OCI-LY1 (cell line): ENCODE results near the gene HERPUD1.
"Not testable (repeated sequence)": the region's sequence is repeated elsewhere in the genome, so short reads cannot be mapped to it uniquely, and the experiment has no call there.

Experiments
- H2AFZ ChIP-seq: fragments of 200-600 bp; sonication (generic), shearing (Covaris generic); 2 replicates; pipeline ENCODE4 v1.6.0; 2014; ENCODE audit warnings: antibody characterized with exemption, mild to moderate bottlenecking, low read length
- H3F3A ChIP-seq: fragments of 200-600 bp; sonication (generic), shearing (Covaris generic); 2 replicates; pipeline ENCODE4 v1.6.0; 2014; ENCODE audit warnings: mild to moderate bottlenecking, antibody characterized with exemption, low read length, moderate library complexity; ENCODE audit not compliant: insufficient read depth
- H3K27ac ChIP-seq: fragments of 200-600 bp; sonication (generic); 2 replicates; pipeline ENCODE4 v1.5.1; 2014; ENCODE audit warnings: low read length, mixed run types, mild to moderate bottlenecking, low read depth; ENCODE audit not compliant: poor library complexity, severe bottlenecking
- H3K27me3 ChIP-seq: fragments of 200-600 bp; sonication (generic); 2 replicates; pipeline ENCODE4 v1.6.0; 2014; ENCODE audit warnings: antibody characterized with exemption, mild to moderate bottlenecking, low read length, moderate library complexity; ENCODE audit not compliant: insufficient read depth
- H3K36me3 ChIP-seq: fragments of 200-600 bp; sonication (generic); 2 replicates; pipeline ENCODE4 v1.6.1; 2014; ENCODE audit warnings: mild to moderate bottlenecking, antibody characterized with exemption, low read length, moderate library complexity, mixed read lengths; ENCODE audit not compliant: insufficient read depth
- H3K4me1 ChIP-seq: fragments of 200-600 bp; sonication (generic); 2 replicates; pipeline ENCODE4 v1.5.1; 2014; ENCODE audit warnings: mild to moderate bottlenecking, low read length, moderate library complexity; ENCODE audit not compliant: insufficient read depth, severe bottlenecking
- H3K4me2 ChIP-seq: fragments of 200-600 bp; sonication (generic), shearing (Covaris generic); 2 replicates; pipeline ENCODE4 v1.6.1; 2014; ENCODE audit warnings: low read length
- H3K4me3 ChIP-seq: fragments of 200-600 bp; sonication (generic); 2 replicates; pipeline ENCODE4 v1.5.1; 2014; ENCODE audit warnings: low read length, low read depth, mild to moderate bottlenecking, mixed read lengths; ENCODE audit not compliant: poor library complexity, severe bottlenecking
- H3K79me2 ChIP-seq: fragments of 200-600 bp; shearing (Covaris generic); 2 replicates; pipeline ENCODE4 v1.6.1; 2016; ENCODE audit warnings: mixed run types, low read length, mixed read lengths; ENCODE audit not compliant: insufficient read depth
- H3K9ac ChIP-seq: fragments of 200-600 bp; sonication (generic), shearing (Covaris generic); 2 replicates; pipeline ENCODE4 v1.6.1; 2014; ENCODE audit warnings: mild to moderate bottlenecking, low read length, mixed read lengths
- H3K9me2 ChIP-seq: fragments of 200-600 bp; sonication (generic), shearing (Covaris generic); 2 replicates; pipeline ENCODE4 v1.6.1; 2014; ENCODE audit warnings: low read depth, mild to moderate bottlenecking, low read length, mixed read lengths
- H3K9me3 ChIP-seq: fragments of 200-600 bp; shearing (Covaris generic); 2 replicates; pipeline ENCODE4 v1.6.1; 2014; ENCODE audit warnings: low read length, mixed read lengths
- H4K20me1 ChIP-seq: fragments of 200-600 bp; sonication (generic), shearing (Covaris generic); 2 replicates; pipeline ENCODE4 v1.6.0; 2016; ENCODE audit warnings: mild to moderate bottlenecking, low read length; ENCODE audit not compliant: insufficient read depth
- EZH2 ChIP-seq: fragments of 200-600 bp; sonication (generic), shearing (Covaris generic); IDR thresholded peaks from 2 replicates; pipeline ENCODE4 v1.8.0; 2017; ENCODE audit warnings: borderline replicate concordance, mixed run types, mild to moderate bottlenecking, antibody characterized with exemption, low read length, moderate library complexity, mixed read lengths
- TF ChIP-seq, protein P1 (sequence below): fragments of 200-600 bp; sonication (generic), shearing (Covaris generic); IDR thresholded peaks from 2 replicates; pipeline ENCODE4 v1.5.1; 2017; ENCODE audit warnings: mild to moderate bottlenecking, antibody characterized with exemption, low read length, moderate library complexity, mixed read lengths

The HERPUD1 gene

DNA sequence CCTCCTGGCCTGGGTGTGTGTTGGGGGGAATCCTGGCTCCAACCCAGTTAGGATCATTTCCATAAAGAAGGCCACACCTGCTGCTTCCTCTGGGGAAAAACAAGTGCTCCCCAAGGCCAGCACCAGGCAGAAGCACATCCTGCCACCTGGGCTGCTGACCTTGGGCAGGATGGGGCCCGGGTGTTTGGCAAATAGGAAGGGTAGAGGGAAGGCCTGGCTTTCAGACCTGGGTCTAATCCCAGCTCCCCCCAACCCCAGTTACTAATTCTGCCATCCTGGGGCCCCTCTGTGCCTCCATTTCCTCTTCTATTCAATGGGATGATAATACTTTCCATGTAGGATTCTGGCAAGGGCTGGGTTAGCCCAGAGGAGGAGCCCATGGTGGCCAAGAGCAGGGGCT, 54.4 kb downstream of the HERPUD1 start:
- H4K20me1 ChIP-seq, result no peaks in the 10 kb centered on the region
- H3K9me3 ChIP-seq, result no peaks in the 10 kb centered on the region
- peaks cover 15% of the 10 kb centered on the region for H3K4me1 ChIP-seq
- H3K4me2 ChIP-seq, result no peak overlapping the region
- no peak overlapping the region for H3K27ac ChIP-seq
- no peaks in the 10 kb centered on the region for H3K79me2 ChIP-seq
- TF ChIP-seq EZH2, result no peak
- TF ChIP-seq, protein P1, sequence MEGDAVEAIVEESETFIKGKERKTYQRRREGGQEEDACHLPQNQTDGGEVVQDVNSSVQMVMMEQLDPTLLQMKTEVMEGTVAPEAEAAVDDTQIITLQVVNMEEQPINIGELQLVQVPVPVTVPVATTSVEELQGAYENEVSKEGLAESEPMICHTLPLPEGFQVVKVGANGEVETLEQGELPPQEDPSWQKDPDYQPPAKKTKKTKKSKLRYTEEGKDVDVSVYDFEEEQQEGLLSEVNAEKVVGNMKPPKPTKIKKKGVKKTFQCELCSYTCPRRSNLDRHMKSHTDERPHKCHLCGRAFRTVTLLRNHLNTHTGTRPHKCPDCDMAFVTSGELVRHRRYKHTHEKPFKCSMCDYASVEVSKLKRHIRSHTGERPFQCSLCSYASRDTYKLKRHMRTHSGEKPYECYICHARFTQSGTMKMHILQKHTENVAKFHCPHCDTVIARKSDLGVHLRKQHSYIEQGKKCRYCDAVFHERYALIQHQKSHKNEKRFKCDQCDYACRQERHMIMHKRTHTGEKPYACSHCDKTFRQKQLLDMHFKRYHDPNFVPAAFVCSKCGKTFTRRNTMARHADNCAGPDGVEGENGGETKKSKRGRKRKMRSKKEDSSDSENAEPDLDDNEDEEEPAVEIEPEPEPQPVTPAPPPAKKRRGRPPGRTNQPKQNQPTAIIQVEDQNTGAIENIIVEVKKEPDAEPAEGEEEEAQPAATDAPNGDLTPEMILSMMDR, result no peak
- H3K9ac ChIP-seq, result no peak overlapping the region
- no peak overlapping the region for H3K4me3 ChIP-seq
- H3K27me3 ChIP-seq, result peaks cover 12% of the 10 kb centered on the region; the same call in 1 of the 2 replicates
- H3F3A ChIP-seq, result no peaks in the 10 kb centered on the region
- no peaks in the 10 kb centered on the region for H3K36me3 ChIP-seq
- H2AFZ ChIP-seq, result no peak overlapping the region
- no peaks in the 10 kb centered on the region for H3K9me2 ChIP-seq

DNA sequence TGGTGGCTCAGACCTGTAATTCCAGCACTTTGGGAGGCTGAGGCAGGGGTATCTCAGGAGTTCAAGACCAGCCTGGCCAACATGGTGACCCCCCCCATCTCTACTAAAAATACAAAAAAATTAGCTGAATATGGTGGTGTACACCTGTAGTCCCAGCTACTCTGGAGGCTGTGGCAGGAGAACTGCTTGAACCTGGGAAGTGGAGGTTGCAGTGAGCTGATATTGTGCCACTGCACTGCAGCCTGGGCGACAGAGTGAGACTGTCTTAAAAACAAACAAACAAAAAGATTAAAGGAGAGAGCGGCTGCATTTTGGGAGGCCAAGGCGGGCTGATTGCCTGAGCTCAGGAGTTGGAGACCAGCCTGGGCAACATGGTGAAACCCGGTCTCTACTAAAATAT, 55.0 kb downstream of the HERPUD1 start:
- H3K9me3 ChIP-seq, H3K9ac ChIP-seq, H4K20me1 ChIP-seq, H2AFZ ChIP-seq, H3K36me3 ChIP-seq, H3F3A ChIP-seq, H3K4me2 ChIP-seq, H3K9me2 ChIP-seq, H3K79me2 ChIP-seq, H3K27ac ChIP-seq, H3K4me3 ChIP-seq: not testable (repeated sequence)
- Histone ChIP-seq H3K4me1 (peaks cover 15% of the 10 kb centered on the region), H3K27me3 (peaks cover 12% of the 10 kb centered on the region; the same call in 1 of the 2 replicates)

DNA sequence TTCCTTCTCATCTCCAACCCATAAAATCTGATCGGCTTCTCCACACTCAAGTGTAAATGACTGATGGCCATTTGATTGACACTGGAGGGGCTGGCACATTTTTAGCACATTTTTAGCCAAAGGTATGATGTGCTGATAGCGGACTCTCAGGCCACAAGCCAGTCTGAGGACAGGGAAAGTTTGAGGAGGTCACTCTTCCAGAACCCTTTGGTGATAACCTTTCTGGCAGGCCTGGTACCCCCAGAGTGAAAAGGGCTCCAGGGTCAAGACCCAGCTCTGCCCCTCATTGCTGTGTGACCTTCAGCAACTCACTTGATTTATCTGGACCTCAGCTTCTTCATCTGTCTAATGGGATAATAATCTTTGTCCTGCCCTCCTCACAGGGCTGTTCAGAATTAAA, 55.8 kb downstream of the HERPUD1 start:
- no peaks in the 10 kb centered on the region for H3K9me2 ChIP-seq
- no peak overlapping the region for H2AFZ ChIP-seq
- no peaks in the 10 kb centered on the region for H3K79me2 ChIP-seq
- H3F3A ChIP-seq, result no peaks in the 10 kb centered on the region
- no peaks in the 10 kb centered on the region for H3K9me3 ChIP-seq
- H3K9ac ChIP-seq, result no peak overlapping the region
- H3K4me2 ChIP-seq, result no peak overlapping the region
- no peaks in the 10 kb centered on the region for H4K20me1 ChIP-seq
- H3K27ac ChIP-seq, result no peak overlapping the region
- H3K27me3 ChIP-seq, result peaks cover 12% of the 10 kb centered on the region; the same call in 1 of the 2 replicates
- no peaks in the 10 kb centered on the region for H3K36me3 ChIP-seq
- TF ChIP-seq, protein P1, result no peak
- TF ChIP-seq EZH2, result no peak
- H3K4me1 ChIP-seq, result peaks cover 15% of the 10 kb centered on the region
- no peak overlapping the region for H3K4me3 ChIP-seq

DNA sequence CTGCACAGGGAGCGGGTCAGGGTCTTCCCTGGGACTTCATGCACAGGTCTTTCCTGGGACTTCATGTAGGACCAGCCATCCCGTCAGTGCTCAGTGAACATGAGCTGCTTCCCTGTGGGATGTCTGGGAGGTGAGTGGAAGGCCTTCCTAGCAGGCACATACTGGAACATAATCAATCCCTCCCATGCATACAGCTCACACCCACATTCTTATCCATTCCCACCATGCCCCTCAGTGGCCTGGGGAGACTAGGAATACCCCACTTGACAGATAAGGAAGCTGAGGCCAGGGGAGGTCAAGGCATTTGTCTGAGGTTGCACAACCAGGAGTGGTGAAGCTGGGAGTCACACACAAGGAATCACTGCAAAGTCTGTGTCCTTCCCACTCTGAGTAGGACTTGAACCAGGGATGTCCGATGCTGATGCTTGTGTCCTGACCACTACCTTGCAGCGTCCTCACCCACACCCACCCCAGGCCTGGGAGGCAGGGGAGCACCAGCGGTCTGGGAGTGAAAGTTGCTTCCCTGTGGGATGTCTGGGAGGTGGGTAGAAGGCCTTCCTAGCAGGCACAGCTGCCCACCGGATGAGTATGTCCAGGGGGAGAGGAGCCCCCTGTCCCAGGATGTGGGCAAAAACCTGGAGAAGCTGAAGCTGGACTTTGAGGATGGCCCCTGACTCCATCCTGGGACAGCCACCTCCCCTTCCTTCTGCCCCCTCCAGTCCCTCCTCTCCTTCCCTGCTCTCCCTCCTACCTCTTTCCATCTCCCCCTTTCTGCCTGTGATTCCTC, 56.4 kb downstream of the HERPUD1 start:
- Histone ChIP-seq H3K36me3 (no peaks in the 10 kb centered on the region), H3K9me2 (no peaks in the 10 kb centered on the region), H3K27ac (no peak overlapping the region), H3K4me2 (0 out of 2 replicates have a peak overlapping the region, but pooled peaks have one; percentile 75), H3K4me3 (no peak overlapping the region), H3K9me3 (no peaks in the 10 kb centered on the region), H4K20me1 (no peaks in the 10 kb centered on the region), H3F3A (no peaks in the 10 kb centered on the region), H3K9ac (no peak overlapping the region), H2AFZ (no peak overlapping the region), H3K27me3 (peaks cover 12% of the 10 kb centered on the region; the same call in 1 of the 2 replicates), H3K4me1 (peaks cover 15% of the 10 kb centered on the region), H3K79me2 (no peaks in the 10 kb centered on the region)
- no peak for TF ChIP-seq EZH2
- TF ChIP-seq, protein P1, result no peak
